H7 (cell line): ENCODE measurements around the gene TMEM131L. TPM values are rescaled to one million over a fixed set of nuclear protein-coding genes. Genes with fewer than 3 reads are reported as not detected.

Experiments used
- DNase-seq: peaks from one replicate; pipeline ENCODE4 v3.0.0; 2012
- H3K27me3 ChIP-seq: 2 replicates; pipeline ENCODE4 v1.6.0; 2011; ENCODE audit warnings: mild to moderate bottlenecking, low read length; ENCODE audit not compliant: control insufficient read depth, insufficient read depth
- H3K36me3 ChIP-seq: replicated peaks from 2 replicates; pipeline ENCODE4 v1.5.1; 2011; ENCODE audit warnings: low read length; ENCODE audit not compliant: control insufficient read depth, insufficient read depth
- H3K4me3 ChIP-seq: 2 replicates; pipeline ENCODE4 v1.5.1; 2011; ENCODE audit warnings: low read depth, mild to moderate bottlenecking, control low read depth, low read length, moderate library complexity; ENCODE audit not compliant: insufficient read depth
- total RNA-seq: library from RNA; depleted of rRNA; stranded (reverse); fragments of >200 nt; shearing (Covaris generic); gene quantifications from 2 replicates; pipeline ENCODE4 v1.2.3, GENCODE V29; 2014

TMEM131L gene
- total RNA-seq, 1 experiment from 2014 or later: 19.6 TPM

DNA sequence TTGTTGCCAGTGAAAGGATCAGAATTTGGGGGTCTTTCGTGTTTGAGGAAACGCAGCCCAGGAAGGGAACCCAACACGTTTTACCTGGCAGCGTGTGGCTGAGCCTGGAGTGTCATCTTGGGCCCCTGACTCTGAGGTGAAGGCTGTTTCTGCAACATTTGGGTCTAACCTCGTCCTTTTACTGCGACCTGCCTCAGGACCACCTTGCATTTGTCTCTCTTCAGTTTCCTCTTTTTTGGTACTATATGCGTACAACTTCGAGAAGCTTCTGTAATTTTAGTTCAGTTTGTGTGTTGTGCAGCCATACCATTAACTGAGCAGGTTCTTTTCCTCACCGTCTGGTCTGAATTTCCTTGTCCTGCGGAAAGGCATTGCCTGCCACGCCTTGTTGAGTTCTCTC, 61.5 kb downstream of the TMEM131L start:
- DNase-seq: no peak
- no peaks in the 10 kb centered on the region for H3K27me3 ChIP-seq
- no peak overlapping the region for H3K4me3 ChIP-seq
- no peaks in the 10 kb centered on the region for H3K36me3 ChIP-seq

DNA sequence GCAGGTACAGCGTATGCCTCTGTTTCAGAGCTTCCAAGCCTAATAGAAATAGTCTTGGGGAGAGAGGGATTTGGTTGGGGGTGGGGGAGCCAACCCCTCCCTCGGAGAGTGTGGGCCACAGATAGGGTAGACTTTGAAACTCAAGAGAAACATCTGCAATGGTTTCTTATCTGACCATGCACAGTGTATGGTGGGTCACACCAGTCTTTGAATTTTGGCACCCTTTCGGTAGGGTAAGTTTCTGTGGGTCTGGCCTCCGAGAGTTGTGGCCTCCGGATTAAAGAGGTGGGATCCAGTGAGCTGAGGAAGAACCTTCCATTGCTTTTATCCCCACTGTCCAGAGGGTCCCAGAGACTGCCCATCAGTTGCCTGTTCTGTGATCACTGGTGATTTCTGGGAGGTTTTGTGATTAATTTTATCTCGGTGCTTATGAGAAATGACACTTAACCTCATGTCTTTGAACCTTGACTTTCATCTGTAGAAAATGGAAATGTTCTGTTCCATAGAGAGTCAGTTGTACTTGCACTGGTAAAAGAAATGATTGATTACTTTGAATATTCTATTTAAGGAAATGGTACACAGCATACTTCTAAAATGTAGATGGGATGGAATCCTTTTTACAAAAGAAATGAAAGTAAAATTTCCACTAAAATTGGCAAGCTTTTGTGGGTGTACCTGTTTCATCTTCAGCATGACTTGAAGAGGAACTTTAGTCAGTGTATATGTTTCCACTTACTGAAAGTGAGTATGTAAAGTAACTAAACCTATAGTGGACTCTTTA, 62.7 kb downstream of the TMEM131L start:
- H3K27me3 ChIP-seq: no peaks in the 10 kb centered on the region
- H3K4me3 ChIP-seq: no peak overlapping the region
- H3K36me3 ChIP-seq: no peaks in the 10 kb centered on the region
- no peak for DNase-seq

DNA sequence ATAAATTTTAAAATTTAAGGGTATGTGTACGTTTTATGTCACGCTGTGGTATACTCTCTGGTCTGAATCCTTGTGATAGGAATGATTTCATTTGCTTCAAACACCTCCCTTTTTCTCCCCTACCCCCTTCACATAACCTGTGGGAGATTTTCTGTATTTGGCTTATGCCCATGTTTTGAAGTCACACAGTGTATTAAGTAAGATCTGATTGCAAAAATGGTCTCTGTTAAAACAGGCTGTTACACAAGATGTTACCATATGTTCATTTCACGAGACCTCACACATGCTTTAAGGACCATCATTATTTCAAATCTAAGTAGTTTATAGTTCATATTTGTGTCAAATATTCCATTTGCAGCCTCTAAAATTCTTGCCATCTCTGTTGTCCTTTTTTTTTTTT, 63.5 kb downstream of the TMEM131L start:
- no peak overlapping the region for H3K4me3 ChIP-seq
- DNase-seq: no peak
- H3K36me3 ChIP-seq: no peaks in the 10 kb centered on the region
- H3K27me3 ChIP-seq: no peaks in the 10 kb centered on the region

DNA sequence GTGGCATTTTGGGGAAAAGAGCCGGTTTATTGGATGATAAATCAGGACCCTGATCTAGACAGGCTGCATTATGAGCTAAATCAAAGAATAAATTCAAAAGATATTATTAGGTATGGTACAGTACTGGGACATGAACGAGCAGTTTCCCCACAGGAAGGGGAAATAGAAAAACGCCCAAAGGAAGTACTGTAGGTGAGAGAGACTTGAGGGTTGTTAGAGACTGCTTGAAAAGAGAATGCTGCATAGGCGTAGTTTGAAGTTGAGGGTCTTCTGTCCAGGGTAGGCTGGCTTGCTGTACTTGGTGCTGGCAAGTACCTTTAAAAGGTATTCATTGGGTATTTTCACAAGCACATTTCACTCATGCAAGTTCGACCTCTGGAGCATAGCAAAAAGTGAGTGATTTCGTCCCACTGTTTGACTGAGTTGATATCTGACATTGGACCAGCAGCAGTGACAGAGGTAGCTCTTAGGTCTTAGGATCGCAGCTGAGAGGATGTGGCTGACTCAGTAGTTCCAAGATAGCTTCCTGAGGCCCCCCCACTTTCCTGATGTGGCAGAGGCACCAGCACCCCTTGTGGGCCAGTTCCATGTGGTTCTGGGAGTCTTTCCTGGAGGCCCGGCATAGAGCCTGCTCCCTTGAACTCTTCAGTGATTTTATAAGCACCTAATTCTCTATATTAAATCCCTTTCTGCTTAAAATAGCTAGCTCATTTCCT, 64.3 kb downstream of the TMEM131L start:
- Histone ChIP-seq H3K4me3 (no peak overlapping the region), H3K27me3 (no peaks in the 10 kb centered on the region), H3K36me3 (no peaks in the 10 kb centered on the region)
- DNase-seq: no peak

DNA sequence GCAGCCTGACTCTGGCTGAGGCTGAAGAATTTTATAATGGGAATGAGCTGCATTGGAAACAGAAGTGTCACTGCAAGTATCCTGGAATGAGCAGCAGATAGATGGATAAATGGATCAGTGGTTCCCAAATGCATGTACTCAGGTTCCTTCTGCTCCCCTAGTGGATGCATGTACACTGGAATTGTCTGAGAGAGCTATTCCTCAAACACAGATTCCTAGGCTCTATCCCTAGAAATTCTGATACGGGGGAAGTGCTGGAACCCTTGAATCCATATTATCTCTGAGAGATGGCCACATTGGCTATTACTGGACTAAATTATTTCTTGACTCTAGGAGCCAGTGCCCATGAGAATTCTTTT, 64.8 kb downstream of the TMEM131L start:
- no peak overlapping the region for H3K4me3 ChIP-seq
- no peaks in the 10 kb centered on the region for H3K36me3 ChIP-seq
- no peaks in the 10 kb centered on the region for H3K27me3 ChIP-seq
- DNase-seq: no peak

DNA sequence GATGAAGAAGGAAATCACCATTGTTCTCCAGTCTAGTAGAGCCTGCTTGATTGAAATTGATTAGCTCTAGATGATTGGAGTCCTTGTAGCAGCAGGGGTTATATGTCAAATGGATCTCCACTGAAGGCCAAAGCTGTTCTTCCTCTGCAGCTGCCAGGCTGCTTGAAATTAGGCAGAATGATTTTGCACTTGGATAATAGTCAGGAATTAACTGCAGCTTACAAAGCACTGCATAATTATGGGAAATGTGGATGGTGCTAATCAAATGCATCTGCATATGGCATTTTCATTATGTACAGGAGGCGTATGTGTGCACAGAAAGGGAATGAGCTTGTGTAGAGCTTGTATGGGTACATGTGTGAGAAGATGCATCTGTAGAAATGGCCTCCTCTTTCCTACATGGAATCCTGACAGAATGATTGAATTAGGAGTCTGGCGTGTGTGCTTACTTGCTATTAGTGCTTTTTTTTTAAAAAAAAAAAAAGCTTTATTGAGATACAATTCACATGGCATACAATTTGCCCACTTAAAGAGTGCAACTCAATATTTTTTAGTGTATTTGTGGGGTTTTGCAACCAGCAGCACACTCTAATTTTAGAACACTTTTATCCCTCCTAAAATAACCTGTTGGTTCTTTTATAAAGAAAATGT, 65.9 kb downstream of the TMEM131L start:
- no peak overlapping the region for H3K4me3 ChIP-seq
- no peaks in the 10 kb centered on the region for H3K27me3 ChIP-seq
- no peaks in the 10 kb centered on the region for H3K36me3 ChIP-seq
- no peak for DNase-seq

DNA sequence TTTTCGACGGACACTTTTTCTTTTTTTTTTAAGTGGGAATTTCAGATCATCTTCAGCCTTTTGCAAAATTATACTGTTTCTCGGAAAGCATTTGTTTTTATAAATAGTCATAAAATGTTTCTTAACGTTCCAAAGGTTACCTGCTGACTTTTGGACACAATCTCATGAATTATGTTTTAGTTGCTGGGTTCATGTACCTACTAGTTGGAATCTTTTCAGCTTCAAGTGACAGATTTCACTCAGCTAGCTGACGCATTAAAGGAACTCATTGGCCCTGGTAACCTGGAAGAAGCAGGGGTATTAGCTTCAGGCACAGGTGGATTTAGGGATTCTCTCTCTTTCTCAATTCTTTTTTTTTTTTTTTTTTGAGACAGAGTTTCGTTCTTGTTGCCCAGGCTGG, 66.5 kb downstream of the TMEM131L start:
- Histone ChIP-seq H3K4me3 (no peak overlapping the region), H3K27me3 (no peaks in the 10 kb centered on the region), H3K36me3 (no peaks in the 10 kb centered on the region)

DNA sequence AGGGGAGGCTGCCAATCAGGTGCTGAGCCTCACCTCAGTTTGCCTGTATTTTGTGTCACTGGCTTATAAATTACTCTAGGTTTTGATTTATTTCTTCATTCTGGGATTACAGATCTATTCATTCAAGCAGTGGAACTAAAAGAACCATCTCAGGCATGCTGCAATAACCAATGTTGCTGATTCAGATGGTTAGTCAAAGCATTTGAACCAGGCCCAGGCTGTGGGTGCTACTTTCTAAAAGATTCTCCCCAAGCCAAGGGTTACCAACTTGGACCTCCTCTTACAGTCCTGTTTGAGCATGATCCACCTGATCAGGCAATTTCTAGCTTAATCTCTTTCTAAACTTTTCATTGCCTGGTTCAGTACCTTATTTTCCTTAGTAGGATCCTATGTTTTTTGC, 67.2 kb downstream of the TMEM131L start:
- Histone ChIP-seq H3K4me3 (no peak overlapping the region), H3K27me3 (no peaks in the 10 kb centered on the region), H3K36me3 (no peaks in the 10 kb centered on the region)

More for the DNA sequence above, 66.5 kb downstream of the TMEM131L start:
- no peak for DNase-seq

DNA sequence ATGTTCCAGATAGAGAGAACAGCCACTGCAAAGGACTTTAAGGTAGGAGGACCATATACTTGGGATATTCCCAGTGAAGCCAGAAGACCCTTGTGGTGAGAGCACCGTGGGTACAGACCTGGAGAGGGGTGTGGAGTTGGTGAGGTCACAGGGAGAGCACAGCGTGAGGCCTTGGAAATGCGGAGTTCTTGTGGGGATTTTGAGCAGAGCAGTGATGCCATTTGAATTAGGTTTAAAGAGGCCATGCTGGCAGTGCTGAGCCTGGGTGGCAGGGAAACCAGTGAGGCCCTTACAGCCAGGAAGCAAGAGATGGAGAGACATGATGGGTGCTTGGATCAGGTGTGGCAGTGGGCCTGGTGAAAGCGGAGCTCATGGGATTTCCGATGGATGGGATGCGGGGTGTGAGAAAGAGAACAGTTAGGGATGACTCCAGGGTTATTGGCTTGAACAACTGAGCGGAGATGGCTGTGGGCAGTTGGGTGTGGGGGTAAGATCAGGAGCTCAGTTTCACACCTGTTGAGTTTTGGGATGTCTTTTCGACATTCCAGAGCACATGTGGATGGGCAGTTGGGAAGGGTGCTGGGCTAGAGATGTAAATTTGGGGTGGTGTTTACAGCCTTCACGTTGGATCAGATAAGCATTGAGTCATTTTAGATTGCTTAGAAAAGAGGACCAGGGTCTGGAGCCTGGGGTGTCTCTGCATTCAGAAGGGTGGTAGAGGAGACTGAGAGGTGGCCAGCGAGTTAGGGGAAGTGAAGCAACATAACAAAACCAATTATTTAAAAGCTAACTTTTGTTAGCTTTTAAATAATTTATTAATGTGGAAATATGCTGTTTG, 68.9 kb downstream of the TMEM131L start:
- H3K27me3 ChIP-seq: no peaks in the 10 kb centered on the region

More for the DNA sequence above, 67.2 kb downstream of the TMEM131L start:
- no peak for DNase-seq

DNA sequence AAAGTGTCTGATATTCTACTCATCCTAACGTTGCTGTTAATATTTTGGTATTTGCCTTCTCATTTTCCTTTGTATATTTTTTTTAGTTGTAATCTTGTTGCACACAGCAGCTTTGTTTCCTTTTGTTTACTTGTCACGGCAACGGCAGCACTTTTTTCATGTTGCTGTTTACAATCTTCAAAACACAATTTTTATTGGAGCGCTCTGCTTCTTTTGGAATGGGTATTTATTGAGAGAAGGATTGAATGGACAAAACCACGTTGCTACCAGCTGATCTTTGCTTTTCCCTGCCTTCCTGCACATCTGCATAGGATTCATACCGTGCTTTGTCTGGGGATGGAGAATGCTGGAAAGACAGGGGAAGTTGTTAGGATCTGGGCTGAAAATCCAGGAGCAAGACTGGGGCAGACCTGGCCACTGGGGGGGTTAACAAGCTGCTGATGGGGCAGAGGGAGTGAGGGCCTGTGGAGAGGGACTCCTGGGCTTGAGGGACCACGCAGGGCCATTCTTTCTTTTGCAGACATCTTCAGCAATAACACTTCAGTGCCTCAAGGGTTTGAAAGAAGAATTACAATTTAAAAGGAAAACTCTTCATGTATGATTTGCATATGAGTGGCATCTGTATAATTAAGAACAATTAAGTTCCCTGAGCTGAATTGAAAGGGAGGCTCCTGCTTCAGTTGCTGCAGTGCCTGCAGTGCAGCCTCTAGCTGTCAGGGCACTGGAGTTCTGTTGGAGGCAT, 69.8 kb downstream of the TMEM131L start:
- Histone ChIP-seq H3K4me3 (no peak overlapping the region), H3K36me3 (no peaks in the 10 kb centered on the region), H3K27me3 (no peaks in the 10 kb centered on the region)
- peak; percentile 78 for DNase-seq

More for the DNA sequence above, 68.9 kb downstream of the TMEM131L start:
- no peaks in the 10 kb centered on the region for H3K36me3 ChIP-seq
- no peak overlapping the region for H3K4me3 ChIP-seq
- DNase-seq: no peak

DNA sequence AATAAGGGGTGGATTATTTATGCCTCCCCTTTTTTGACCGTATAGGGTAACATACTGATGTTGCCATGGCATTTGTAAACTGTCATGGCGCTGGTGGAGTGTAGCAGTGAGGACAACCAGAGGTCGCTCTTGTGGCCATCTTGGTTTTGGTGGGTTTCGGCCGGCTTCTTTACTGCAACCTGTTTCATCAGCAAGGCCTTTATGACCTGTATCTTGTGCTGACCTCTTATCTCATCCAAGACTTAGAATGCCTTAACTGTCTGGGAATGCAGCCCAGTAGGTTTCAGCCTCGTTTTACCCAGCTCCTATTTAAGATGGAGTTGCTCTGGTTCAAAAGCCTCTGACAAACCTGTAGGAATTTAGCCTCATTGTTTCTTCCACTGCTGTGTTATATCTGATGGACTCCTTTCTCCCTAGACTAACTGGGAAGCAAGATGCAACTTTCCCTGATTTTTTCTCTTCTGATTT, 71.4 kb downstream of the TMEM131L start:
- H3K27me3 ChIP-seq: no peaks in the 10 kb centered on the region
- H3K36me3 ChIP-seq: no peaks in the 10 kb centered on the region
- no peak for DNase-seq
- H3K4me3 ChIP-seq: no peak overlapping the region

DNA sequence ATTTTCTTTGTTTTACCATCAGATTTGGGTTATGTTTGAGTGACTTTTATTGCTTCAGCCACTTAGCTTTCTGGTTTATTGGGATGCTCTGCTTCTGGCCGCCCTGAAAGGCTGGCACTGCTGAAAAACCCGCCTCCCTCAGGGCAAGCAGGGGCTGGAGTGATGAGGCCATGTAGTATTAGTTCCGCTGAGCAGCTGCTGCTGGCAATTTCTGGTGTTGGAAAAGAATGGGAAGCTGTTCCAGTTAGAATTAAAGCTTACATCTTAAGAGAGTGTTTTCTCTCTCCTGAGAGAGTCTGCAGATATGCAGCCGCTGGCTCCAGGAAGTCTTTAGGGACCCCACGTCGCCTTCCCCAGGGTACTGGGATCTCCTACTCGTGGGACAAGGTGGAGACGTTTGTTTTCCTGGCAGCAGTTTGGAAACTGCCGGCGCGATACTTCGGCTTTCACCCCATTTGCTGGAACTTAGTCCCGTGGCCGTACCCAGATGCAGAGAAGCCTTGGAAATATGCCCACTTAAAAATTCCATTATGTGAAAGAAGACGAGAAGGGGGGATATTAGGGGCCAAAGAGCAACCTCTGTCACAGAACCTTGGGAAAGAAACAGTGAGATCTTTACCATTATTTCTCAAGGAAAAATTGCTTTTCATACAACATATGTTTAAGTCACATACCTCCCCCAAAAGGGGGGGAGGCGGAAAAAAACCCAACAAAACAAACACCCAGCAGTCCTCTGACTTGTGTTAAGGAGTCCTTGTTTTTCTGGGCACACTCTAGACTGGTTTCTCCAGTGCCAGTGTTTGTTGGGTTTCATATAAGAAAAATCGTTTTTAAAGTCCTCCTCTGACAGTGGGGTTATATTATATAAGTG, 72.6 kb downstream of the TMEM131L start:
- Histone ChIP-seq H3K36me3 (no peaks in the 10 kb centered on the region), H3K27me3 (no peaks in the 10 kb centered on the region), H3K4me3 (no peak overlapping the region)
- no peak for DNase-seq

DNA sequence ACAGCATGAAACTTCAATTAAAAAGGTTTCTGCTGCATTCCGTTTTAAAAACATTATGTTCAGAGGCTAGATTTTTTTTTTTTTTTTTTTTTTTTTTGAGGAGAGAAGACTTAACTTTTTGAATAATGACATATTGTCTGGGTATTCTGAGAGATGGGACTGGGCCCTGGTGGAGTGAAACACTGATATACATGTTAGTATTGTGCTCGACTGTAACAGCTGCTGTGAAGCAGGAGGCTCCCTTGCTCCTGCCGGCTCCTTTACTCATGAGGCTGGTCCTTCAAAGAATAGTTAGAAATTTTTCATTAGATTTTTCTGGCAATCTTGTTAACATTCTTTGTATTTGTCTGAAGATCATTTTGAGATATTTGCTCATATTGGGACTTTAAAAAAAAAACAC, 73.3 kb downstream of the TMEM131L start:
- Histone ChIP-seq H3K36me3 (no peaks in the 10 kb centered on the region), H3K27me3 (no peaks in the 10 kb centered on the region), H3K4me3 (no peak overlapping the region)
- no peak for DNase-seq
